DMS53 treated with DMSO at 0.1 percent for 48 hours (cell line): ENCODE measurements around the gene MPV17L.
"Not testable (repeated sequence)": the region's sequence is repeated elsewhere in the genome, so short reads cannot be mapped to it uniquely, and the experiment has no call there.

Experiments
- DNase-seq: peaks from one replicate; lab custom pipeline; 2025; ENCODE audit not compliant: unreplicated experiment; lab: John Stamatoyannopoulos, UW

The MPV17L gene

GRCh38 chr16:15450624-15451023, 55.1 kb downstream of the MPV17L start:
- no peak for DNase-seq

- no peak for DNase-seq
Measured at GRCh38 chr16:15451098-15451731, 55.7 kb downstream of the MPV17L start.

GRCh38 chr16:15452246-15452855, 56.8 kb downstream of the MPV17L start:
- no peak for DNase-seq

GRCh38 chr16:15453296-15453695, 57.7 kb downstream of the MPV17L start:
- not testable (repeated sequence) for DNase-seq

- not testable (repeated sequence) for DNase-seq
Measured at GRCh38 chr16:15454933-15455332, 59.4 kb downstream of the MPV17L start.

- DNase-seq, result no peak
Measured at GRCh38 chr16:15457400-15457799, 61.8 kb downstream of the MPV17L start.

- no peak for DNase-seq
Measured at GRCh38 chr16:15457958-15458357, 62.4 kb downstream of the MPV17L start.

- DNase-seq, result no peak
Measured at GRCh38 chr16:15459791-15460190, 64.2 kb downstream of the MPV17L start.

- no peak for DNase-seq
Measured at GRCh38 chr16:15460601-15461000, 65.0 kb downstream of the MPV17L start.

GRCh38 chr16:15461376-15461775, 65.8 kb downstream of the MPV17L start:
- no peak for DNase-seq
